Cardiac septum (tissue), 1 donor: Measurements from ENCODE around the gene LRRC30. TPM values are rescaled to one million over a fixed set of nuclear protein-coding genes. Genes with fewer than 3 reads are reported as not detected.
"Not testable (repeated sequence)": the region's sequence is repeated elsewhere in the genome, so short reads cannot be mapped to it uniquely, and the experiment has no call there.

Experiments
- DNase-seq: peaks from one replicate; pipeline ENCODE4 v3.0.0-alpha.2; 2020; ENCODE audit warnings: low spot score
- intact Hi-C: fragments of 100-400 bp; cut with DNase I; formaldehyde crosslinking; loops from one replicate; pipeline ENCODE4 v1.14.0; 2022
- long read RNA-seq: library from polyadenylated mRNA; unstranded; transcript quantifications from one replicate; pipeline ENCODE4 v2.0.0, GENCODE V29; 2021
- total RNA-seq: library from RNA; stranded (reverse); fragmentation: NEBNext Ultra II Directional; extraction: Animal tissue kit (Norgen Biotek cat#: 25700); gene quantifications from one replicate; pipeline ENCODE4 v1.2.1, GENCODE V29; 2021
- donor health status: DM: no; HTN: no; CAD: no.

Gene LRRC30
- total RNA-seq: not detected
- long read RNA-seq: 0 reads

DNA sequence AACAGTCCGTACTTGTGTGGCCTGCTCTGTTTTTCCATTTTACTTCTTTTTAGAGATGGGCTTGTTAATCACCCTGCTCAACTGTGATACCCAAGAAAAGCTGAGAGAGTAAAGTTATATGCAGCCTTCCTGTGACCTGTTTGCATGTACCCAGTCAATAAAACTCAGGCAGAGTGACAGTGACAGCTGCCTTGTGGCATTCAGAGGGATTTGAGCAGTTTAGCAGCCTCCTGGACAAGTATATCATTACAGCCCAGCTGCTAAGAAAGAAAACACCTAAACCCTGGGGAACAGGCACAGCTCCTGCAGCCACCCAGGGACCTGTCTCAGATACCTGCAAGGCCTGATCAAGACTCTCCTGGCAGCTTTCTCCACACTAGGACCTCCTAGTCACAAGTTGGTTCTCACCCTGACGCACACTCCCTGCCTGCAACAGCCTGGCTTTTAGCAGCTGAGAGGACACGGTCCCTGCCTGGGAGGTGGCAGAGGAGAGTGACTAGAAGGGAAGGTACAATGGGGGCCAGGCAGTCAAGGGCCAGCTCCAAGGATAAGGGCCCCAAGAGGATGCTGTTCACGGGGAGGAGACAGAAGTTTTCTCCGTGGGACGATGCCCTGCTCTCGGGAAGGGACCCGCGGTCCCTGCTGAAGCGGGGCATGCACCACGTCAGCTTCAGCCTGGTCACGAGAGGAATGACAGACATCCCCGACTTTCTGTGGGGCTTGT, at the start of gene LRRC30:
LRRC30 (plus strand) TSS at position 464 of the 724 bp plus-strand sequence; CDS start at position 514, 50 bp downstream.
- DNase-seq: no peak
- intact Hi-C loops: no loop called here

DNA sequence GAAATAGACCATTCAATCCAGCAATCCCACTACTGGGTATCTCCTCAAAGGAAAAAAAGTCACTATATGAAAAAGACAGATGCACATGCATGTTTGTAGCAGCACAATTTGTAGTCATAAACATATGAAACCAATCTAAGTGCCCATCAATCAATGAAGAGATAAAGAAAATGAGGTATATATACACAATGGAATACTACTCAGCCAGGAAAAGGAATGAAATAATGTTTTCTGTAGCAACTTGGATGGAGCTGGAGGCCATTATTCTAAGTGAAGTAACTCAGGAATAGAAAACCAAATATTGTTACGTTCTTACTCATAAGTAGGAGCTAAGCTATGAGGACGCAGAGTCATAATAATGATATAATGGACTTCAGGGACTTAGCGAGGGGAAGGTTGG, 45.2 kb upstream of the LRRC30 start:
- DNase-seq: no peak
- intact Hi-C loops: no loop called here

DNA sequence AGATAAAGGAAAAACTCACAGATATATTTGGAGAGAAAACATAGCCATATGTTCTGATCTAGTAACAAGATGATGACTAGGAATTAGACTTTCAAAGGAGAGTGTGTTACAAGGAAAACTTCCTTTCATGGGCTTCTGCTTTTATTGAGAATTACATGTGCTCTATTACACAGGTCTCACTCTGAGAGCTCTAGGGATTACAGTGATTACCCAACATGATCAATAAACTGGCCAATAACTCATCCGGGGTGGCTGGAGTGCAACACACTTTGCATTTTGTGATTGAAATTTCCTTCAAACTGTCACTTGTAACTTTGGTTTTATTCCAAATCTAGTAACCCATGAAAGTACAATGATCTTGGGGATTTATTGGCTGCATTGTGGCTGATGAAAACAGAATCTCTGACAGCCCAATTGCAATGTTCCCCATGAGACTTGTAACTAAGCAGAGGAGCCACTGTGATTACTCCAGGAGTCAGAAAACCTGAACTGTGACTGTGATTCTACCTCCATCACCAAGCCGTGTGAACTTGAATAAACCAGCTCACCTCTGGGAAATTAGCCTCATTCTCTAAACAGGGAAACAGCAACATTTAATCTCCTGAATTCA, 40.2 kb upstream of the LRRC30 start:
- no peak for DNase-seq
- intact Hi-C loops: no loop called here

DNA sequence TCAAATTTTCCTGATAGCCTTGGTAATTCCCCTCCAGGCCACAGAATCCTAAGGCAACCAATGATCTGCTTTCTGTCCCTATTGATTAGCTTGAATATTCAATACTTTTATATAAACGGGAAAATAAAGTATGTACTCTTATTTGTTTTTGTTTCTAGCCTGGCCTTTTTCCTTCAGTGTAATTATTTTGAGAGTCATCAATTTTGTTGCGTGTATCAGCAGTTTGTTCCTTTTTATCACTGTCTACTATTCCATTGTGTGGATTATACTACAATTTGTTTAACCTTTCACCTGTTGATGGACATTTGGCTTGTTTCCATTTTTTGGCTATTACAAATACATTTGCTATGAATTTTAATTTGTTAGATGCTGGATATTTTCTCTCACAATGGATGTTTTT, 39.2 kb upstream of the LRRC30 start:
- intact Hi-C loops: no loop called here
- DNase-seq: no peak

DNA sequence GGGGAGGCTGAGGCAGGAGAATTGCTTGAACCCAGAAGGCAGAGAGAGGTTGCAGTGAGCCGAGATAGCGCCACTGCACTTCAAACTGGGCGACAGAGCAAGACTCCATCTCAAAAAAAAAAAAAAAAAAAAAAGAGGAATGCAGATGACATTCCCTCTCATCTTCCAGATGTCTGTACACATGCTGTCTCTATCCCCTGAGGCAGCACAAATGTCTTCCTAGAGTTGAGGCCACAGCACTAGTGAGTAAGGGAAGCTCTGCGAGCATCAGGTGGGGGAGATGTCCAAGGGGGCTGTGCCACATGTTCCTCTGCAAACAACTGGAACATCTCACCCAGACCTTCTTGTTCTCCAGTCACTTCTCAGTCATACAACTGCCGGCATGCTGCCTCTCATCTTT, 35.6 kb upstream of the LRRC30 start:
- intact Hi-C loops: no loop called here
- DNase-seq: no peak

DNA sequence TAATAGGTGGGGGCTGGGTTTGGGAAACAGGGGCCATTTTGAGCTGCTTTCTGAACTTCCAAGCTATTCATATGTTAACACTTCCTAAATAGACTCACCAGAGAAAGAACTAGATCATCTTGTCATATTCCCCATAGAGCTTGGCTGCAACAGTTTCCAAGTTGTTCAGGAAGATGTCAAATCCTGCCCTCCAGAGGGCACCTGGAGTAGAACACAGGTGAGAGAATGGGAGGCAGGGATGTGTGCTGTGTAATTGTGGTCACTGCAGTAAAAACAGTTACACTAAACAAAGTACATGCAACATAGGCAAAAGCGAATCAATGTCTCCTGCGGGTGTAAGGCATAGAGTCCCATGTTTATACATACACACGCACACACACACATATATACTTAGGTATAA, 34.5 kb upstream of the LRRC30 start:
- intact Hi-C loops: no loop called here
- no peak for DNase-seq

DNA sequence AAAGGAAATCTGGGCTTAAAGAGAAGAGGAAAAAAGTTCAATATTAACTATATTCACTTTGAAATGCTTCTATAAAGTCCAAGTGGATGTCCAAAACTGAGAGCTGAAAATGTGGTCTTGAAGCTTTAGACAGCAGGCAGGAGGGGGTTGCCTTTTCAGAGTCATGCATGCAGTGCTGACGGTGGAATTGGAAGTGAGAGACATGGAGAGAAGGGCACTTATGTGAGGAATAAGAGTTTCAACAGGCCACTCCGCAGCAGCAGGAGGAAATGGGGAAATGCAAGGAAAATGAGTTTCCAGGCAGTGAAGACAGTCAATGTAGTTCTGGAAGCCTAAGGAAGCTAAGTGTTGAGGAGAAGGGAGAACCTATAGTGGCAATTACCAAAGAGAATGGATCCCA, 33.0 kb upstream of the LRRC30 start:
- intact Hi-C loops: no loop called here
- no peak for DNase-seq

DNA sequence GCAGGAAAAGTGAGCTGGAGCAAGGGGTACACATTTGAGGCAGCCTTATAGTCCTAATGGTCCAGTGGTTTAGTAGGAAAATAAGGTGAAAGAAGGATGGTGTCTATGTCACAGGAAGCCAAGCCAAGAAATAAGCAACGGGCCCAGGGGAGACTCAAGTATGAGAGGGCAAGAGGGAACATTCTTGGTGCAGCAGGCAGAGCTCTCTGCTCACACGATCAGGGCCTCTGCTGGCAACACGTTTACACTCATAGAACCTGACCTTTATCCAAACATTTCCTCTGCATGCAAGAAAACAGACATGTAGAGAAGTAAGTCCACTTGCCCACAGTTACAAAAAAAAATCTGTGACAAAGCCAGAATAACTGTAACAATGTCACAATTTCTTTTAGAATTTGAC, 32.6 kb upstream of the LRRC30 start:
- DNase-seq: no peak

DNA sequence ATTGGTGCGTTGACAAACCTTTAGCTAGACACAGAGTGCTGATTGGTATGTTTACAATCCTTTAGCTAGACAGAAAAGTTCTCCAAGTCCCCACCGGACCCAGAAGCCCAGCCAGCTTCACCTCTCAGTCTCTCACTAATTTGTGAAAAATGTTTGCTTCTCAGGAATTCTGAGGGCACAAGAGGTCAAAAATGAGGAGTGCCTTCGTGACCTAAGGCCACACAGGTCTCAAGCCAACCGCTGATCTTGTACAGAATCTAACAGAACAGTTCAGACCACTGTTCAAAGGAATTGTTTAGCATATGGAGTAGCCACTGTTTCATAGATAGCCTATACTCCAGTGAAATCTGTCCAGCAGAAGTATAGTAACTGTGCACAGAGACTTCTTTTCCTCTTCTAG, 29.8 kb upstream of the LRRC30 start:
- no peak for DNase-seq
- intact Hi-C loops: no loop called here

More for the DNA sequence above, 32.6 kb upstream of the LRRC30 start:
- intact Hi-C loops: no loop called here

DNA sequence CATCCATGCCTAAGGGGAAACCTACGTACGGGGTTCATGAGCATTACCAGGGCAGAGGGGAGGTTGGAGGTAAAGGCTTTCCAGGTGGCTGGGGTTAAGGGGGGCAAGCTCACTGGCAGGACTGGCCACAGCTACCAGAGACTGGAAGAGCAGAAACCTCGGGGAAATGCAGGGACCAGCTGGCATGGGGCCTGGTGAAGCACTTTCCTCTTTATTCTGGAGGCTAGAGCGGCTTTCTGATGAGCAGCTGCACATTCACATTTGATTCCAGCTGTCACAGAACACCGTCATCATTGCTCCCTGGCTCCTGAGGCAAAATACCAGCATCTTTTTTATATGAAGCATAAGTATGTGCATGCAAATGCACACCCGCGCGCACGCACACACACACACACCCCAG, 28.7 kb upstream of the LRRC30 start:
- intact Hi-C loops: no loop called here

DNA sequence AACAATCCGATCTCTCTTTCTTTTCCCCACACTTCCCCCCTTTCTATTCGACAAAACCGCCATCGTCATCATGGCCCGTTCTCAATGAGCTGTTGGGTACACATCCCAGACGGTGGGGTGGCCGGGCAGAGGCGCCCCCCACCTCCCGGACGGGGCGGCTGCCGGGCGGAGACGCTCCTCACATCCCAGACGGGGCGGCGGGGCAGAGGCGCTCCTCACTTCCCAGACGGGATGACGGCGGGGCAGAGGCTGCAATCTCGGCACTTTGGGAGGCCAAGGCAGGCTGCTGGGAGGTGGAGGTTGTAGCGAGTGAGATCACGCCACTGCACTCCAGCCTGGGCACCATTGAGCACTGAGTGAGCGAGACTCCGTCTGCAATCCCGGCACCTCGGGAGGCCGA, 27.3 kb upstream of the LRRC30 start:
- DNase-seq, intact Hi-C loops: not testable (repeated sequence)

More for the DNA sequence above, 28.7 kb upstream of the LRRC30 start:
- no peak for DNase-seq

DNA sequence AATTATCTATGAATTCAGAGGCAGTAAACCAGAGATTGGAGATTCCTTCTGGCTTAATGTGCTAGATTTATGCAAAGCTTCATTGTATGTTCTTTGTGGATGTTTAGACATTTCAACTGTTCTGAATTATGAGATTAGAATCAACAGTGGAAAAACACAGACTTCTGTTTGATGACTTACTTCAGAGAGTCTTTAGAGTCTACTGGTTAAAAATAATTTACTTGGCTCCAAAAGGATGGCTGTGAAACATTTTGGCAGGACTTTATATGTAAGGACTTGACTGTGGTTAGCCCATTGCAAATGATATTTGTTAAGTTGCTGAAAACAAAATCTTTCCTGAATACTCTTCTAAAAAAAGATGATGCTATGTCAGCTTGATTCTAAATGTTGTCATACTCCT, 25.5 kb upstream of the LRRC30 start:
- intact Hi-C loops: no loop called here
- no peak for DNase-seq

DNA sequence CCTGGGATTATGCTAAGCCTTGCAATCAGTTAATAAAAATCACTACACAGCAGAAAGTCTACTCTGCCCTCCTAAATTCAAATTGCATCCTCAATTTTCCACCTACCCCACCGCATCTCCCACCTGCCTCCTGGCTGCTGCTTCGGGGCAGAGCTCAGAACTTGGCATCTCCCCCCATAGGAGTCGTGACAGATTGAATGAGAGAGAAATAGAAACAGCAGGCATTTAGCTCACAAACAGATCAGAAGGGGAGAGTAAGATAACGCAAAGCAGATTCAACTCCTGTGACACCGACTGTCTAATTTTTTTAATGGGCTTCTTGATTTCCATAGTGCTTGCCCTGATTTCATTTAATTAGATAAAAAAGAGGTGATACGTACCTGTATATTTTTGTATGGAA, 24.7 kb upstream of the LRRC30 start:
- no peak for DNase-seq

DNA sequence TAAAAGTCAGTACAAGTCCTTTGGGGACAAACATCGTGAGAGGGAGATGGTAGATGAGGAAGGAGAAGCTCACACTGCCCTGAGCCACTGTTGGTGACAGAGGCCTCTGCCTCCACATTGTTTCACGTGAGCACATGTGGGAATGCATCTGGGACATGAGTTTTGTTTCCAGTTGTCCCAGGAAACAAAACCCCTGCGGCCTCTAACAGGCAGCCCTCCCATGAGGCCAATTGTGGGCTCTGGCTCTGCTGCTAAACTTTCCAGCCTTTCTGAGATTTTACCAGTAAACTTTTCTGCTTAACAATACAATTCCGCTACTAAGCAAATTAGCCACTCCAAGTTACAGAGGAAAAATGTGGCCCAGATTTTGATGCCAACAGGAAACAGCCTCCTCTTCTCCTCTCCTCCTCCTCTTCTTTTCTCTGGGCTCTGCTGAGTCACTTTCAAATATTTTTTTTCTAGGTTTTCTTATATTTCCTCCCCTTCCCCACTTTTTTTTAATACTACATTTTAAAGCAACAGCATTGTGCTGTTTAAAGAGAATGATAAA, 23.4 kb upstream of the LRRC30 start:
- intact Hi-C loops: no loop called here
- DNase-seq: no peak

More for the DNA sequence above, 24.7 kb upstream of the LRRC30 start:
- intact Hi-C loops: no loop called here

DNA sequence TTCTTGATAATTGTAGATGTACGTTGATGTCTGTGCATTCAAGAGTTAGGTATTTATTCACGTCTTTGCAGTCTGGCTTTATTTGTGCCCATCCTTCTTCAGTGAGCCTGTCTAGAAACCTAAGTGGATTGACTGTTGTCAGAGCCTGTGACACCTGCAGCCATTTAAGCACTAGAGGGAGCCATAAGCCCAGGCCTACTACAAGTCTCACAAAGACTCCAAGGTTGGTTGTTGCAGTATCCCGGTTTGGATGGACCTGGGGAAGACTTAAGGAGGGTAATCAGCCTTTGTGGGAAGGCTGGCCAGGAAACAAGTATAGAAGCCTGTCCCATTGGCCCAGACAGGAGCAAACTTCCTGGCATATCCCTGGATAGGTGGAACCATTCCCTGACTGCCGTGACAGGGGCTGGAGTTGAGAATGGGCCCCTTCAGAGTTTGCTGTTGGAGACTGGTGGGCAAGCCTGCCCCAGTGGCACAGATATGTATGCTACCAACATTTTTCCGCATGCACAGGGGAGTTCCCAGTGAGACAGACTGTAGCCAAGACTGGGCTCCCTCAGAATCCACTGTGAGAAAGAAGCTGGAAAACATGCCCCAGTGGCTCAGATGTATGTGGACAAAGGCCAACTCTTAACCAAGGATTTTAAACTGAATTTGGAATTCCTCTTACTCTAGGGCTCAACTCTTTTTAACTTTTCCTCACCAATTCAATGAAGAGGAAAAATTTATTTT, 9.3 kb upstream of the LRRC30 start:
- DNase-seq: no peak
- intact Hi-C loops: no loop called here

DNA sequence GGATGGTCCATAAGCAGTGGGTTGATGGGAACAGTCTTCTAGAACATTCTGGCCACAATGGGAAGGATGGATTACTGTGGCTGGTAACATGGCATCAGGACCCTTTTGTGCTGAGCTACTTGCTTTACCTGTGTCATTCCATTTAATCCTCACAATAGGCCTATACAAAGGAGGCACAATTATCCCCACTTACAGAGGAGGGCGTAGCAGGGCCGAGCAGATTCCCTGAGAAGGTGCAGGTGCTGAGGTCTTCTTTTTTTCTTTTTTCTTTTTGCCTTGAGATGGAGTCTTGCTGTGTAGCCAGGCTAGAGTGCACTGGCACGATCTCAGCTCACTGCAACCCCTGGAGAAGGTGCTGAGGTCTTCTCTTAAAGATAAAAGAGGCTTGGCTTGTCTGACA, 6.7 kb upstream of the LRRC30 start:
- intact Hi-C loops: no loop called here
- no peak for DNase-seq

DNA sequence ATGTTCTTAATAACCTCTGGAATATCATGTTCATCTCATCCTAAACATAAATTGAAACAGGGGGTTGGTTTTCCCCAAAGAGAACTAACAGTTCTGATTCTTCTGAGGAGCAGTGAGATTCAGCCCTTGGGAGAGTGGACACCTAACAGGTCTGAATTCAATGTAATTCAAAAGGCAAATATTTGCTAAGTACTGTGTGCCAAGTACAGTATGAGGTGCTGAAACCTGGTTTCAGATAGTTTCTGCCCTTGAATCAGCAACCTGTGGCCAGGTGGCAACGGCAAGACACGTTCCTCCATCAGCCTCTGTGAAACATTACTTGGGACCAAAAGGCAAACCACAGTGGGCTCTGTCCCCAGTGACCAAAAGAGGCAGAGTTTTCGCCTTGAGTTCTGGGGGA, 1.3 kb downstream of the LRRC30 start:
- intact Hi-C loops: no loop called here
- no peak for DNase-seq

DNA sequence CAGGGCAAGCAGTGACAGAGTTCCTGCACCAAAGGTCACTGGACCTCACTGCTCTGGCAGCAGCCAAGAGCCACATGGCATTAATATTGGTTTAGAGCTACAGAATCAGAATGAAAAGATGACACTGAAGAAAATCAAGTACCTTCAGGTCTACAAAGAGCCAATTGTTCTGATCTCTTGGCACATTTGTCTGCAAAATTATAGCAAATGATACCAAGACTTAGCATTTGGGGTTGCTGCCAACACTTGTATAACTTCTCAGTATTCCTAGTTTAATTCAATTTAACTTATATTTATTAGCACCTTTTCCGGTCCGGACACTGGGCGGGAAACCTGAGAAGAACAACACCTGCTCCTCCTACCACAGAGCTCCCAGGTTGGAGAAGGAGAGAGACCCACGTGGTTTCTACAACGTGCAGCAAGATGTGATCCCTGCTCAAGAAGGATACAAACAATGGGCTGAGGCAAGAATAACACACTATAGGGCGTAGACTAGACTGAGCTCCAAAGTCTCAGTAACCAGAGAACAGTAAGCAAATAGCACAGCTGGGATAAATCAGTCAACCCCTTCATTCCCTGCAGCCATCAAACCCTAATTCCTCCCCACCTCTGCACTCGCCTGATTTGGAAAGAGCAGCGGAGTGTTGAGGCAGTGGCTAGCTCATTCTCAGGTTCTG, 2.4 kb downstream of the LRRC30 start:
- intact Hi-C loops: no loop called here
- no peak for DNase-seq

DNA sequence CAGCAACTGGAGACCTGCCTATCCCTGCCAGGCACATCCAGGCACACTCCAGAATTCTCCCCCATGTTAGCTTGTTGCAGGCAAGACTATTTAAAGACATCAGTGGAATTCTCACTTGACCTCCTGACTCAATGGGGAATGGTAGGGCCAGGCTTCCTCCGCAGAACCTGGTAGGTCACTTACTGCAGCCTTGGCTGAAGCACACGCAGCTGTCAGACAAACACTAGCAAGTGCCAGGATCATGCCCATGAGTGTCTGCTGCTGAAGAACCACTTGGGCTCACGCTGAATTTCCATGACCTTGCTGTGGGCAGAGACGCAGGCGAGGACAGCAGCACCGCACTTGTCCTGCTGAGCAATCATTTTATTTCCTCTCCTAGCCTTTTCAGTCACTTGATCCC, 3.2 kb downstream of the LRRC30 start:
- intact Hi-C loops: no loop called here
- DNase-seq: peak; percentile 80

DNA sequence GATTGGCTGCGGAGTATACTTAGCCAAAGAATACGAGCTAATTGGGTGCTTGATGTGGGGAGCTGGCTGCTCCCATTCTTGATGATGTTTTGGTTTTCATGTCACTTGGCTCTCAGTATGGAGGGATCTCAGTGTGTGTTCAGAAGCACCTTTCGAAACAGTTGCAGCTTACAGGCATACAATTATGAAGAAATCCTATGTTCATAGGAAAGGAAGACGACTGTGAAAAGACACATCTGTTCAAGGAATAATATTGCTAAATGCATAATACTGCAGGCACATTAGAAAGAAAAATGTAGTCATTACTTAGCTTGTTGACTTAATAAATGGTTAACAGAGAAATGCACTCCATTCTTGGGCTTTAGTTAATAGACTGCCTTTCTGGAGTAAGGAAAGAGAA, 4.1 kb downstream of the LRRC30 start:
- no peak for DNase-seq
- intact Hi-C loops: no loop called here
